GM12801 (cell line): ENCODE measurements around the gene ORAI3.

ENCODE experiments used
- CTCF ChIP-seq: IDR thresholded peaks from one replicate; pipeline ENCODE4 v1.5.1; 2011; ENCODE audit warnings: control low read depth; ENCODE audit not compliant: insufficient read length; ENCODE audit errors: extremely low read depth

ORAI3 gene

GRCh38 chr16:31000671-31001382, 52.0 kb downstream of the ORAI3 start:
- TF ChIP-seq CTCF = no peak

GRCh38 chr16:31001507-31002249, 52.8 kb downstream of the ORAI3 start:
- TF ChIP-seq CTCF = no peak

GRCh38 chr16:31002250-31002700, 53.4 kb downstream of the ORAI3 start:
- no peak for TF ChIP-seq CTCF

GRCh38 chr16:31002862-31003341, 54.0 kb downstream of the ORAI3 start:
- TF ChIP-seq CTCF = no peak

GRCh38 chr16:31003744-31004143, 54.9 kb downstream of the ORAI3 start:
- TF ChIP-seq CTCF = no peak
